H1 (cell line): ENCODE results near the gene COX6A2. TPM values are rescaled to one million over a fixed set of nuclear protein-coding genes. Genes with fewer than 3 reads are reported as not detected.

Experiments used
- CTCF ChIA-PET: fragments of 300-600 bp; sonication (Branson Sonifier 250); formaldehyde crosslinking; loops from one replicate; lab custom pipeline; 2021; ENCODE audit not compliant: partially characterized antibody; lab: Charles Lee
- POLR2A ChIA-PET: fragments of 300-600 bp; sonication (Branson Sonifier 250); formaldehyde crosslinking; loops from one replicate; lab custom pipeline; 2021; ENCODE audit warnings: inconsistent platforms; ENCODE audit not compliant: partially characterized antibody; lab: Charles Lee
- DNase-seq, 2 experiments: peaks; one replicate each; pipeline versions ENCODE4 v3.0.0 to v3.0.0-alpha.2; 2010 to 2022; ENCODE audit warnings: low spot score in 2 of 2, low read depth in 1 of 2, mixed read lengths in 1 of 2
- FAIRE-seq: peaks from 2 replicates; lab custom pipeline; 2011; peaks lifted over from hg19 to GRCh38; lab: Jason Lieb, UNC
- H2AFZ ChIP-seq: 2 replicates; pipeline ENCODE4 v1.8.1; 2012; ENCODE audit warnings: low read length, inconsistent platforms
- H2AK5ac ChIP-seq: 2 replicates; pipeline ENCODE4 v1.6.1; 2013; ENCODE audit warnings: low read depth, low read length
- H2BK120ac ChIP-seq: replicated peaks from 2 replicates; pipeline ENCODE3; 2013; ENCODE audit warnings: low read depth, low read length, inconsistent platforms
- H2BK12ac ChIP-seq: 2 replicates; pipeline ENCODE4 v1.6.1; 2013; ENCODE audit warnings: low read depth, low read length
- H2BK15ac ChIP-seq: 2 replicates; pipeline ENCODE4 v1.6.1; 2013; ENCODE audit warnings: low read length
- H2BK20ac ChIP-seq: 2 replicates; pipeline ENCODE4 v1.6.1; 2013; ENCODE audit warnings: low read length
- H2BK5ac ChIP-seq: 2 replicates; pipeline ENCODE4 v1.6.1; 2013; ENCODE audit warnings: low read depth, low read length
- H3K14ac ChIP-seq: 2 replicates; pipeline ENCODE4 v1.6.1; 2013; ENCODE audit warnings: inconsistent platforms; ENCODE audit not compliant: insufficient read length
- H3K18ac ChIP-seq: 2 replicates; pipeline ENCODE4 v1.6.1; 2013; ENCODE audit warnings: low read length; ENCODE audit errors: extremely low read depth
- H3K23ac ChIP-seq: 2 replicates; pipeline ENCODE4 v1.6.1; 2013; ENCODE audit warnings: inconsistent platforms; ENCODE audit not compliant: insufficient read length
- H3K23me2 ChIP-seq: 2 replicates; pipeline ENCODE4 v1.6.1; 2013; ENCODE audit warnings: low read depth, low read length
- H3K27ac ChIP-seq: 2 replicates; pipeline ENCODE4 v1.6.1; 2011; ENCODE audit warnings: low read depth, low read length, inconsistent platforms
- H3K27me3 ChIP-seq, 4 experiments: replicated peaks in 1 of 4; 1 replicate in 1 of 4; 2 replicates in 3 of 4; pipeline versions ENCODE4 v1.6.1 to v1.8.1; 2011 to 2013; ENCODE audit warnings: low read length in 3 of 4, mild to moderate bottlenecking in 3 of 4, inconsistent platforms in 2 of 4, mixed read lengths in 2 of 4, moderate library complexity in 1 of 4; ENCODE audit not compliant: control insufficient read depth in 3 of 4, insufficient read depth in 3 of 4; ENCODE audit errors: extremely low read depth in 1 of 4
- H3K36me3 ChIP-seq, 4 experiments: 2 replicates each; pipeline versions ENCODE4 v1.6.1 to v1.8.1; 2011 to 2013; ENCODE audit warnings: mild to moderate bottlenecking in 4 of 4, low read length in 3 of 4, moderate library complexity in 2 of 4, control low read depth in 1 of 4, inconsistent platforms in 1 of 4; ENCODE audit not compliant: insufficient read depth in 4 of 4, control insufficient read depth in 2 of 4
- H3K4ac ChIP-seq: replicated peaks from 2 replicates; pipeline ENCODE3; 2013; ENCODE audit warnings: low read length, low read depth, mixed read lengths, inconsistent platforms; ENCODE audit not compliant: insufficient read length
- H3K4me1 ChIP-seq, 4 experiments: replicated peaks in 1 of 4; 1 replicate in 1 of 4; 2 replicates in 3 of 4; pipeline versions ENCODE4 v1.6.1 to v1.8.1; 2011 to 2013; ENCODE audit warnings: low read length in 3 of 4, inconsistent platforms in 2 of 4, mixed read lengths in 1 of 4; ENCODE audit not compliant: insufficient read depth in 4 of 4, control insufficient read depth in 3 of 4
- H3K4me2 ChIP-seq, 2 experiments: 2 replicates each; pipeline versions ENCODE4 v1.6.1 to v1.8.1; 2011 to 2013; ENCODE audit warnings: low read depth in 2 of 2, low read length in 2 of 2, control low read depth in 1 of 2, inconsistent platforms in 1 of 2, mild to moderate bottlenecking in 1 of 2; ENCODE audit not compliant: insufficient read depth in 1 of 2
- H3K4me3 ChIP-seq, 4 experiments: fragments of 200-600, 300-600 bp in 1 of 4; sonication (generic), shearing (Covaris generic), sonication (Bioruptor Twin) in 1 of 4; 2 replicates each; pipeline versions ENCODE4 v1.5.1 to v1.8.1; 2011 to 2016; ENCODE audit warnings: low read length in 4 of 4, low read depth in 3 of 4, control low read depth in 2 of 4, inconsistent platforms in 2 of 4, mild to moderate bottlenecking in 2 of 4, mixed read lengths in 1 of 4, moderate library complexity in 1 of 4; ENCODE audit not compliant: insufficient read depth in 2 of 4; ENCODE audit errors: extremely low read depth in 1 of 4
- H3K56ac ChIP-seq: replicated peaks from 2 replicates; pipeline ENCODE3; 2013; ENCODE audit warnings: low read depth, mild to moderate bottlenecking, mixed read lengths, low read length, inconsistent platforms; ENCODE audit not compliant: insufficient read length
- H3K79me1 ChIP-seq: 2 replicates; pipeline ENCODE4 v1.6.1; 2013; ENCODE audit warnings: low read depth, low read length, control low read depth
- H3K79me2 ChIP-seq, 2 experiments: 2 replicates each; pipeline versions ENCODE4 v1.6.1 to v1.8.1; 2012 to 2013; ENCODE audit warnings: low read length in 2 of 2, mild to moderate bottlenecking in 2 of 2, inconsistent platforms in 1 of 2; ENCODE audit not compliant: insufficient read depth in 2 of 2, control insufficient read depth in 1 of 2
- H3K9ac ChIP-seq, 4 experiments: replicated peaks in 1 of 4; 1 replicate in 1 of 4; 2 replicates in 3 of 4; pipeline versions ENCODE4 v1.6.1 to v1.8.1; 2011 to 2013; ENCODE audit warnings: low read depth in 3 of 4, low read length in 3 of 4, control low read depth in 2 of 4, mild to moderate bottlenecking in 2 of 4, moderate library complexity in 2 of 4, inconsistent platforms in 1 of 4; ENCODE audit errors: extremely low read depth in 1 of 4
- H3K9me3 ChIP-seq, 2 experiments: 2 replicates each; pipeline versions ENCODE4 v1.6.1 to v1.8.1; 2012 to 2013; ENCODE audit warnings: mild to moderate bottlenecking in 2 of 2, moderate library complexity in 2 of 2, control low read depth in 1 of 2, inconsistent platforms in 1 of 2, low read depth in 1 of 2, low read length in 1 of 2, mixed read lengths in 1 of 2; ENCODE audit not compliant: insufficient read depth in 2 of 2
- H4K20me1 ChIP-seq, 2 experiments: replicated peaks in 1 of 2; 2 replicates each; pipeline versions ENCODE3 to v1.8.1; 2011 to 2013; ENCODE audit warnings: inconsistent platforms in 2 of 2, low read length in 2 of 2, mild to moderate bottlenecking in 1 of 2; ENCODE audit not compliant: insufficient read depth in 2 of 2, control insufficient read depth in 1 of 2
- H4K5ac ChIP-seq: 2 replicates; pipeline ENCODE4 v1.6.1; 2013; ENCODE audit warnings: low read length, low read depth, mixed read lengths, inconsistent platforms; ENCODE audit not compliant: insufficient read length
- H4K8ac ChIP-seq: 2 replicates; pipeline ENCODE4 v1.8.0; 2013; ENCODE audit warnings: mild to moderate bottlenecking, moderate library complexity, low read length, inconsistent platforms; ENCODE audit not compliant: insufficient read depth; ENCODE audit errors: extremely low read depth
- H4K91ac ChIP-seq: replicated peaks from 2 replicates; pipeline ENCODE3; 2013; ENCODE audit warnings: low read length, mixed read lengths, inconsistent platforms; ENCODE audit not compliant: insufficient read length
- BRCA1 ChIP-seq: IDR thresholded peaks from 2 replicates; pipeline ENCODE4 v1.6.1; 2012; ENCODE audit warnings: low read depth, low read length, improper control_type of control experiment
- CBX8 ChIP-seq: fragments of 300-800, 300-1000 bp; sonication (generic); IDR thresholded peaks from 2 replicates; pipeline ENCODE4 v1.7.1; 2016; ENCODE audit warnings: low read depth, low read length, borderline replicate concordance
- CEBPB ChIP-seq: IDR thresholded peaks from 2 replicates; pipeline ENCODE4 v1.6.1; 2012; ENCODE audit warnings: low read depth, low read length
- E2F6 ChIP-seq: IDR thresholded peaks from 2 replicates; pipeline ENCODE4 v1.6.1; 2012; ENCODE audit warnings: inconsistent platforms
- GABPA ChIP-seq: IDR thresholded peaks from 2 replicates; pipeline ENCODE4 v1.6.1; 2011; ENCODE audit warnings: mild to moderate bottlenecking, low read length, moderate library complexity, borderline replicate concordance; ENCODE audit not compliant: insufficient read depth
- WGBS, 2 experiments: shearing (Covaris generic) in 1 of 2; methylation state at CpG; one replicate each; pipeline versions ENCODE4 v1.1.6 to v1.1.7; 2013 to 2015; ENCODE audit warnings: low lambda C conversion rate in 2 of 2, mixed read lengths in 2 of 2, inconsistent platforms in 1 of 2, low coverage in 1 of 2, missing lambda C conversion rate in 1 of 2; ENCODE audit not compliant: insufficient replicate concordance in 2 of 2, insufficient coverage in 1 of 2, insufficient read length in 1 of 2; ENCODE audit errors: extremely low coverage in 1 of 2, missing lambda C conversion rate in 1 of 2; 5-methylcytosine and 5-hydroxymethylcytosine counted together
- polyA plus RNA-seq, 7 experiments: library from polyadenylated mRNA; depleted of rRNA in 3 of 7; stranded (reverse) in 5 of 7; unstranded in 2 of 7; fragments of >200 nt in 5 of 7; fragments of 200-250 nt in 2 of 7; gene quantifications; 1 replicate in 5 of 7; 2 replicates in 1 of 7; 4 replicates in 1 of 7; pipeline versions ENCODE4 v1.2.1 to v1.2.3, GENCODE V29; 2011 to 2013; ENCODE audit warnings: missing spikeins in 2 of 7, mixed read lengths in 2 of 7
- total RNA-seq: library from RNA; stranded (reverse); fragmentation: NEBNext Ultra II Directional; extraction: Animal tissue kit (Norgen Biotek cat#: 25700); gene quantifications from 2 replicates; pipeline ENCODE4 v1.2.1, GENCODE V29; 2021

COX6A2 gene
- total and polyA plus RNA-seq, 2 of the 8 experiments (the other 6 are each of a cell fraction or from before 2014, with no cell fraction given) = 0.79 TPM; not detected in 1

GRCh38 chr16:31435341-31436220 lies 7.4 kb upstream of the COX6A2 start:
- Histone ChIP-seq H2BK5ac (no peak overlapping the region), H3K23ac (no peak overlapping the region), H3K9ac (no peak overlapping the region), H3K4me2 (no peak overlapping the region), H3K36me3 (no peaks in the 10 kb centered on the region), H3K18ac (no peak overlapping the region), H3K79me1 (no peaks in the 10 kb centered on the region), H3K9me3 (no peaks in the 10 kb centered on the region), H4K91ac (no peak overlapping the region), H2AFZ (no peak overlapping the region), H3K23me2 (no peaks in the 10 kb centered on the region), H4K5ac (no peak overlapping the region), H4K8ac (no peak overlapping the region; the same call in 1 of the 2 replicates), H2BK20ac (no peak overlapping the region), H2BK12ac (no peak overlapping the region), H3K79me2 (no peaks in the 10 kb centered on the region), H3K4ac (no peak overlapping the region), H3K27ac (no peak overlapping the region), H4K20me1 (no peaks in the 10 kb centered on the region), H3K56ac (no peak overlapping the region), H2BK120ac (no peak overlapping the region), H3K14ac (no peak overlapping the region), H2AK5ac (no peak overlapping the region), H2BK15ac (no peak overlapping the region), H3K27me3 (no peaks in the 10 kb centered on the region), H3K4me3 (no peak overlapping the region), H3K4me1 (no peaks in the 10 kb centered on the region; a peak in 1 of 7 replicates)
- FAIRE-seq (no peak), DNase-seq (no peak)
- TF ChIP-seq E2F6 (no peak), CEBPB (no peak), CBX8 (no peak), GABPA (no peak), BRCA1 (no peak)
- ChIA-PET POLR2A (interaction anchor here (1.1 kb wide), 2 partner anchors 235 to 255 kb away, joined by 3 to 6 read pairs; partner anchors contain the start of gene FUS), CTCF (interaction anchor here (0.8 to 1.6 kb wide), 5 partner anchors 8 to 394 kb away, joined by 3 to 6 read pairs (median 4); partner anchors contain the start of gene PYDC1)
- WGBS, 2 experiments = 92% methylated on average over 38 of the region's 47 CpGs; no CpG with 5 or more reads in 1 of the 2 experiments
